GM03348 (cell line): ENCODE data around the gene NCKAP5.
A peak's percentile ranks its signal among the peaks of the same experiment; 100 is the strongest.

ENCODE experiments used
- DNase-seq: peaks from one replicate; pipeline ENCODE4 v3.0.0; 2012; ENCODE audit warnings: low spot score

NCKAP5 gene

GRCh38 chr2:133568172-133568571, at the start of gene NCKAP5:
TSS of gene NCKAP5 (minus strand) at chr2:133568463. CDS start at chr2:133517526, 50,937 bp downstream.
- DNase-seq: peak; percentile 69

GRCh38 chr2:133609664-133610063, 41.4 kb upstream of the NCKAP5 start:
- DNase-seq: no peak

- no peak for DNase-seq
Measured at GRCh38 chr2:133608291-133608690, 40.0 kb upstream of the NCKAP5 start.

GRCh38 chr2:133607679-133608078, 39.4 kb upstream of the NCKAP5 start:
- DNase-seq: no peak

GRCh38 chr2:133606616-133607015, 38.4 kb upstream of the NCKAP5 start:
- no peak for DNase-seq

- DNase-seq: no peak
Measured at GRCh38 chr2:133605766-133606137, 37.5 kb upstream of the NCKAP5 start.

- no peak for DNase-seq
Measured at GRCh38 chr2:133605011-133605765, 36.9 kb upstream of the NCKAP5 start.

- DNase-seq: no peak
Measured at GRCh38 chr2:133603109-133603508, 34.8 kb upstream of the NCKAP5 start.

- DNase-seq: peak; percentile 26
Measured at GRCh38 chr2:133602538-133602937, 34.3 kb upstream of the NCKAP5 start.

GRCh38 chr2:133600266-133600928, 32.1 kb upstream of the NCKAP5 start:
- DNase-seq: no peak

GRCh38 chr2:133599811-133600210, 31.5 kb upstream of the NCKAP5 start:
- no peak for DNase-seq

- no peak for DNase-seq
Measured at GRCh38 chr2:133599211-133599803, 31.0 kb upstream of the NCKAP5 start.

- no peak for DNase-seq
Measured at GRCh38 chr2:133598769-133599168, 30.5 kb upstream of the NCKAP5 start.

GRCh38 chr2:133596701-133597393, 28.6 kb upstream of the NCKAP5 start:
- DNase-seq: no peak

GRCh38 chr2:133591164-133591563, 22.9 kb upstream of the NCKAP5 start:
- no peak for DNase-seq

- no peak for DNase-seq
Measured at GRCh38 chr2:133589456-133589855, 21.2 kb upstream of the NCKAP5 start.

- no peak for DNase-seq
Measured at GRCh38 chr2:133588144-133588543, 19.9 kb upstream of the NCKAP5 start.

- peak; percentile 41 for DNase-seq
Measured at GRCh38 chr2:133586978-133587377, 18.7 kb upstream of the NCKAP5 start.

GRCh38 chr2:133581010-133581760, 12.9 kb upstream of the NCKAP5 start:
- DNase-seq: no peak

GRCh38 chr2:133579274-133579673, 11.0 kb upstream of the NCKAP5 start:
- no peak for DNase-seq

- no peak for DNase-seq
Measured at GRCh38 chr2:133576714-133577113, 8.5 kb upstream of the NCKAP5 start.

- no peak for DNase-seq
Measured at GRCh38 chr2:133574620-133575019, 6.4 kb upstream of the NCKAP5 start.
